ENCODE results near the gene SLC25A34.

The SLC25A34 gene

GRCh38 chr1:15758343-15758931 is 22.4 kb downstream of the SLC25A34 start, which contains the start of gene FBLIM1:
FBLIM1 (plus strand) TSS chr1:15758795; CDS start chr1:15764984, 6,189 bp downstream.
- DNase-seq (ENCODE audit: low spot score) = peak; percentile 39

GRCh38 chr1:15758953-15759661 is 23.0 kb downstream of the SLC25A34 start:
- peak; percentile 60 for DNase-seq (ENCODE audit: low spot score)
- TF ChIP-seq CTCF (IDR thresholded peaks at IDR 0.05; ENCODE audit: extremely low read depth, missing control alignments) = no peak

More at GRCh38 chr1:15758343-15758931, 22.4 kb downstream of the SLC25A34 start, which contains the start of gene FBLIM1:
- TF ChIP-seq CTCF (IDR thresholded peaks at IDR 0.05; ENCODE audit: extremely low read depth, missing control alignments) = no peak

- TF ChIP-seq CTCF (IDR thresholded peaks at IDR 0.05; ENCODE audit: extremely low read depth, missing control alignments) = no peak
- peak; percentile 29 for DNase-seq (ENCODE audit: low spot score)
Measured at GRCh38 chr1:15760520-15761211, 24.6 kb downstream of the SLC25A34 start.

- TF ChIP-seq CTCF (IDR thresholded peaks at IDR 0.05; ENCODE audit: extremely low read depth, missing control alignments) = no peak
- DNase-seq (ENCODE audit: low spot score) = no peak
Measured at GRCh38 chr1:15761366-15762128, 25.5 kb downstream of the SLC25A34 start.

GRCh38 chr1:15762546-15762945 is 26.5 kb downstream of the SLC25A34 start:
- DNase-seq (ENCODE audit: low spot score) = no peak
- TF ChIP-seq CTCF (IDR thresholded peaks at IDR 0.05; ENCODE audit: extremely low read depth, missing control alignments) = no peak

- no peak for DNase-seq (ENCODE audit: low spot score)
- no peak for TF ChIP-seq CTCF (IDR thresholded peaks at IDR 0.05; ENCODE audit: extremely low read depth, missing control alignments)
Measured at GRCh38 chr1:15764269-15764764, 28.3 kb downstream of the SLC25A34 start.

Measured in GM20000 (cell line).